GM18870 (cell line): ENCODE measurements around the gene RAVER1.
"Not testable (repeated sequence)": the region's sequence is repeated elsewhere in the genome, so short reads cannot be mapped to it uniquely, and the experiment has no call there.

Experiments
- ATAC-seq: cut with Tn5 transposase; IDR thresholded peaks from one replicate; pipeline ENCODE4 v1.9.1; 2021; ENCODE audit warnings: moderate library complexity; ENCODE audit not compliant: unreplicated experiment

Gene RAVER1

DNA sequence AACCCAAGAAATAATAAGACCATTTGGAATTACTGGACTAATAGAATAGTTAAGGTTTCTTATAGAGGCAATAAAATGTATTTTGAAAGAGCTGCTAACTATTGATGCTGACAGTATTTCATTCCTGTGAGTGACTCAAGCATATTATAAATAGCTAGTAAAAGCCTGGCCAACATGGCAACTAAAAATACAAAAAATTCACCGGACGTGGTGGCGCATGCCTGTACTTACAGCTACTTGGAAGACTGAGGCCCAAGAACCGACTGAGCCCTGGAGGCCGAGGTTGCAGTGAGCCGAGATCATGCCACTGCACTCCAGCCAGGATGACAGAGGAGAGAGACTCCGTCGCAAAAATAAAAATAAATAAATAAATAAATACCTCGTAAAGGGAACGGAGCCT lies 11.5 kb upstream of the RAVER1 start:
- ATAC-seq = no peak

DNA sequence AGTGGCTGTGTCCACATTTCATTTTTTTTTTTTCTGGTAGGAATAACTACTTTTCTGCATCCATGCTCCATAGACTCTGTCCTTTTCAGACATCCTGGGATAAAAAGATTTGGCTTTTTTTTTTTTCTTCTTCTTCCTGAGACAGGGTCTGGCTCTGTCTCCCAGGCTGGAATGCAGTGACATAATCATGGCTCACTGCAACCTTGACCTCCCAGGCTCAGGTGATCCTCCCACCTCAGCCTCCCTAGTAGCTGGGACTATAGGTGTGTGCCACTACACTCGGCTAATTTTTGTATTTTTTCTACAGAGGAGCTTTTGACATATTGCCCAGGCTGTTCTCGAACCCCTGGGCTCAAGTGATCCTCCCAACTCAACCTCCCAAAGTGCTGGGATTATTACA lies 10.2 kb upstream of the RAVER1 start:
- ATAC-seq = no peak

DNA sequence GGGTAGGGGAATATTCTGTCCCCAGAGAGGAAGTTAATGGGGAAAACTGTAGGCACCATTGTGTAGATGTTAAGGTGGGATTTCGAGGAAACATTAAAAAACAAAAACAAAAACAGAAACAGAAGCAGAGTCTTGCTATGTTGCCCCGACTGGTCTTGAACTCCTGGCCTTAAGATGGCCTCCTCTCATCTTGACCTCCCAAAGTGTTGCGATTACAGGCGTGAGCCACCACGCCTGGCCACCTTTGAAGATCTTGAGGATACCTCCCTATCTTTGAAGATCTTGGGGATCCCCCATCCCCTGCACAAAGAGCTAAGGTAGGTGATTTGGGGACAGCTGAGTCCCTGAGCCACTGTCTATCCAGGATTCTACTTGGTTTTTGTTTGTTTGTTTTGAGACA lies 6.6 kb upstream of the RAVER1 start:
- ATAC-seq = no peak

DNA sequence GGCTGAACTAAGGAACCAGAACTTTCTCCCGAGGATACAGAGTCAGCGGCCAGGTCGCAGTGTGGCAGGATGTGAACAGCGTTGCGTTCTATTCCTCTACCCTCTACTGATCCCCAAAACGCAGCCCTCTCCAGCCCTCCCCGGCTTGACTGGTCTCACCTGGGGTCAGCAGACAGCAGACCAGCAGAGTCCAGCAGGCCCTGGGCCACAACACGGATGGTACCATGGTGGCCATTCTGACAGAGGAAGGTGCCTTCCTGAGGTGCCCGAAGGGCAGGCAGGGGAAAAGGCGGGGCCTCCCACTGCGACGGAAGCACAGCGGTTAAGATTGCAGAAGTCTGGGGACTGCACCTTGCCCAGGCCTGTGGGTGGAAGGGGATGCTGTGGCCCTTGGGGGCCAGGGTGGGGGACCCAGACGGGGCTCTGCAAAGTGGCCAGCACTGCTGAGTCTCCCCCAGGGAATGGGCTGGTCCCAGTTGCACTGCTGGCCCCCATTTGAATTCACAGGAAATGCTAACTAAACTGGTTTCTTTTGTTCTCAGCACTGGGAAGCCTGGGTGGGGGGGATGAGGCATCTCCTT lies 6.1 kb upstream of the RAVER1 start, which contains the start of gene ICAM3:
TSS of gene ICAM3 (minus strand) at position 245 of the 581 bp plus-strand sequence. CDS start at position 235, 10 bp downstream.
- ATAC-seq = no peak

DNA sequence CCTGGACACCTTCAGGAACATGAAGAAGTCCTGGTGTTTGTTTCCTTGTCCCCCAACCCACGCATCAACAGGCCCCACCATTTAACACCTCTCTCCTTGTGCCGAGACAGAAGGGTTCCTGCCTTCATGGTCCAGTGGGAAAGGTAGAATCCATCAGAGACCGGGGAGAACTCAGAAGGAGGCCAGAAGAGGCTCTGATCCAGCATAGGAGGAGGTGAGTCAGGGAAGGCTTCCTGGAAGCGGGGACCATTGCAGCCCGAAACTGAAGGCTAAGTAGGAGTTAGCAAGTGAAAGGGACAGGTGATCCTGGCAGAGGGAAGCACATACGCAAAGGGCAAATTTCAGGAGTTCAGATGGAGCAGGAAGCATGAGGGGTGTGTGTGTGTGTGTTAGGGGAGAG lies 5.6 kb upstream of the RAVER1 start:
- ATAC-seq = no peak

- not testable (repeated sequence) for ATAC-seq
These were observed 3.4 kb upstream of the RAVER1 start for GRCh38 chr19:10336725-10337124.

DNA sequence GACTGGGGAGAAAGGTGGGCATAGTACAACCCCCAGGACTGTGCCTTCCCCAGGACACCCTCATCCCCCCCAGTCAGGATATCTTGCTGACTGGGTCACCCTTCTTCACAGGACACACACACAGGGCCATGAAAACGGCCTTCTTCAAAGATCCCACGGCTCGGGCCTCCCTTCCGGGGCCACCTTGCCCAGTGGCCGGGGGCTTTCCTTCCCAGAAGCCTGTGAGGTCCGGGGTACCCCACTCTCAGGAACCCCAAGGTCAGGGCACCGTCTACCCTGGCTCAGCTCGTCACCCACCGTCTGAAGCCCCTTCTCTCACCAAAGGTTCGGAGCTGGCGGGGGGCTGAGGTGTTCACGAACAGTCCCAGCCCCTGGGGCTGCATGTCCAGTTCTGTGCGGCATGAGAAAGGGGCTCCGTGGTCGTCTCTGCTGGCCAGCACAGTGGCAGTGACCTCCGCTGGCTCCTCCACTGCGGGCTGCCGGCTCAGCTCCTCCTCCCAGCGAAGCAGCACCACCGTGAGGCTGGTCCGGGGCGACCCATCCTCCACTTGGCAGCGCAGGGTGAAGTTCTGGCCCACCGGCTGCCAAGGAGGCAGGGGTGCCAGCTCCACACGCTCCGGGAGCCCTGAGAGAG lies 2.1 kb upstream of the RAVER1 start:
- no peak for ATAC-seq

DNA sequence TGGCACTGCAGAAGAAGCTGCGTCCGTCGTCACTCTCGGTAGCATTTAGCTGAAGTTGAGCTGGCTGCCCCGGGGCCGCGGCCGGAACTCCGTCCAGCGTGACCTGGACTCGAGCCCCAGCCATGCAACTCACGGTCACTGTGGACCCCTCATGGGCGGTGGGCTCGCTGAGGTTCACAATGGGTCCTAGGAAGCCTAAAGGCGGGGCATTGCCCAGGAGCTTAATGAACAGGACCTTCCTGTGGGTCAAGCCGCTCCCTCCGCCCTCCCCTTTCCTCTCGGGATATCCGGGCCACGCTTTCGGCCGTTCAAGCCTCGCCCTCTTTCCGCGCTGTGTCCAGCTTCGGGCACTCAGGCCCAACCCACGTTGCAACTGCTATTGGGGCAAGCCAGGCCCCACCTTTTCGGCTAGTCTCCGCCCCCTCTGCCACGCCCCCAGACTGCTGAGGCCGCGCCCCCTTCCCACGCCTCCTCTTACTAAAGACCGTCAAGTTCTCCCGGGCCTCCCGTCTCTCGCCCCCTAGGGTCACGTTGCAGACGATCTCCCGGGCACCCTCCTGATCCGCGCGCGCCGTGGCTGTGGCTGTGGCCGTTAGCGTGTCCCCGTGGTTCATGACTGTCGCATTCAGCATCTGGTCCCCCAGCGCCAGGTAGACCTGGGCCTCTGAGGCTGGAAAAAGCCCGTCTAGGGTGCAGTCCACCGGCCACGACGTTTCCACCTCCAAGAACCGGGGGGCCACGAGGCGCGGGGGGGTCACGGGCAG lies 1.4 kb upstream of the RAVER1 start:
- no peak for ATAC-seq

- ATAC-seq = no peak
These were observed 644 bp upstream of the RAVER1 start for GRCh38 chr19:10333758-10334587.

- no peak for ATAC-seq
These were observed 968 bp downstream of the RAVER1 start for GRCh38 chr19:10332158-10332964.

DNA sequence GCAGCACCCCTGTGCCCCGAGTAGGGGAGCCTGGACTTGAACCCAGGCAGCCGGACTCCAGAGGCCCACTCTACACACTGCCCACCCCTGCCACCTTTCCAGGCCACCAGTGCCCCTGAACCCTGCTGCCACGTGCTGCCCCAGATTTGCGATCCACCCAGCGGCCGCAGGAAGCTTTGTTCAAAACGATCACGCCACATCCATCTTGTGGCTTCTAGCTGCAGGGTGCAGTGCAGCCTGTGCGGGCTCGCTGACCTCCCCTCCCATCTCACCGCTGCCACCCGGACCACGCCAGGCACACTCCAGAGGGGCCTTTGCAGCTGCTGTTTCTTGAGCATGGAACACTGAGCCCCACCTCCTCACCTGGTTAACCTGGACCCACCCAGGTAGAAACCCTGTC lies 3.8 kb downstream of the RAVER1 start:
- no peak for ATAC-seq

GRCh38 chr19:10328558-10329429 lies 4.5 kb downstream of the RAVER1 start:
- ATAC-seq = no peak

DNA sequence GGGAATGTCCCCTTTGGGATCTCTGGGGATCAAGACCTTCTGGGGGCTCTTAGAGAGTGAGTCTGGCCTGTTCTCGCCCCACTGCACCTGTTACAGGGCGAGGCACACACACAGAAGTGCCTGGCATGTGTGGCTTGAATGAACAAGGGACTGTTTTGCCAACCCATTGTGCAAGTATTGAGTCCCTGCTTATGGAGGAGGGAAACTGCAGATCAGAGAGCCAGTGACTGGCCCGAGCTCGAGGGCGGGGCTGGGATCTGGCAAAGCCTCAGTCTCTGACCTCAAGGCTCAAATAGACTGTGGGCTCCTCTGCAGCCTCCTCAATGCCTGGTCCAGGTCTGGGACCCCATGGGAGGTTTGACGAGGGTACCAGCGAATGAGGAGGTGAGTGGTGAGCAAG lies 5.5 kb downstream of the RAVER1 start:
- ATAC-seq = no peak

- ATAC-seq = no peak
These were observed 7.6 kb downstream of the RAVER1 start for GRCh38 chr19:10325732-10326131.

GRCh38 chr19:10321874-10322835 lies 11.2 kb downstream of the RAVER1 start:
- ATAC-seq = no peak

- no peak for ATAC-seq
These were observed 11.9 kb downstream of the RAVER1 start for GRCh38 chr19:10321417-10321797.

DNA sequence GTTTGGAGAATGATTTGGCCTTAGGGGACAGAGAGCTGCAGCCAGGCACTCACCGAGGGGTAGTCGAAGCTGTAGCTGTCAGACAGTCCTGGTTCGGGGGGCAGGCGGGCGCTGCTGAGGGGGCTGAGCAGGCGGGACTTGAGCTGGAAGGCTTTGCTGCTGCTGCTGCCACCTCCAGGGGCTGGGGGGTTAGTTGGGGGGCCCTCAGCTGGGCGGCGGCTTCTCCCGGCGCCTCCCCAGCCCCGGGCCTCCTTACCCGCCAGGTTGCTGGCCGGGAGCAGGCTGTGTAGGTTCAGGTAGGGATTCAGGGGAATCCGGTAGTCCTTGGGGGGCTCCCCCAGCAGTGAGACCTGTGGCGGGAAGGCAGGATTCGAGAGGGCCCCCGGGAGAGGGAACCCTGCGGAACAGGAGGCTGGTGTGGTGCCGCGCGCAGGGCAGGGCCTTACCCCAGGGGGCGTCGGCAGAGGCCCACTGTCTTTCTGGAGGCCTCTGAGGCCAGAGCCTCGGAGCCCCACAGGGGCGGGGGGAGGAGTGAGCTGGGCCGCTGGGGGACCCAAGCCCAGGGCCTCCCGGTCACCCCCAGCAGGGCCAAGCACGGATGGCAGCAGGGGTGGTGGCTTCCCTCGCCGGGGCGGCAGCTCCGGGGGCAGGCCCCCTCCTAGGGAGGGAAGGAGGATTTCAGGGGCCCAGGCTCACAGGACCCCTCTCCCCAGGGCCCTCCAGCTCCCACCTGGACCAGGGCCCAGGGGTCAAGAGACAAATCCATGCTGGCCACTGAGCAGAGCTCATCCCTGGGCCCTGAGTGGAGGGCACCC lies 12.5 kb downstream of the RAVER1 start:
- ATAC-seq = no peak
